HG03139 (cell line): Measurements from ENCODE around the gene LRRC23.
"Not testable (repeated sequence)": the region's sequence is repeated elsewhere in the genome, so short reads cannot be mapped to it uniquely, and the experiment has no call there.

Experiments
- ATAC-seq: cut with Tn5 transposase; IDR thresholded peaks from one replicate; pipeline ENCODE4 v1.9.1; 2021; ENCODE audit not compliant: unreplicated experiment

Gene LRRC23, protein sequence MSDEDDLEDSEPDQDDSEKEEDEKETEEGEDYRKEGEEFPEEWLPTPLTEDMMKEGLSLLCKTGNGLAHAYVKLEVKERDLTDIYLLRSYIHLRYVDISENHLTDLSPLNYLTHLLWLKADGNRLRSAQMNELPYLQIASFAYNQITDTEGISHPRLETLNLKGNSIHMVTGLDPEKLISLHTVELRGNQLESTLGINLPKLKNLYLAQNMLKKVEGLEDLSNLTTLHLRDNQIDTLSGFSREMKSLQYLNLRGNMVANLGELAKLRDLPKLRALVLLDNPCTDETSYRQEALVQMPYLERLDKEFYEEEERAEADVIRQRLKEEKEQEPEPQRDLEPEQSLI

DNA sequence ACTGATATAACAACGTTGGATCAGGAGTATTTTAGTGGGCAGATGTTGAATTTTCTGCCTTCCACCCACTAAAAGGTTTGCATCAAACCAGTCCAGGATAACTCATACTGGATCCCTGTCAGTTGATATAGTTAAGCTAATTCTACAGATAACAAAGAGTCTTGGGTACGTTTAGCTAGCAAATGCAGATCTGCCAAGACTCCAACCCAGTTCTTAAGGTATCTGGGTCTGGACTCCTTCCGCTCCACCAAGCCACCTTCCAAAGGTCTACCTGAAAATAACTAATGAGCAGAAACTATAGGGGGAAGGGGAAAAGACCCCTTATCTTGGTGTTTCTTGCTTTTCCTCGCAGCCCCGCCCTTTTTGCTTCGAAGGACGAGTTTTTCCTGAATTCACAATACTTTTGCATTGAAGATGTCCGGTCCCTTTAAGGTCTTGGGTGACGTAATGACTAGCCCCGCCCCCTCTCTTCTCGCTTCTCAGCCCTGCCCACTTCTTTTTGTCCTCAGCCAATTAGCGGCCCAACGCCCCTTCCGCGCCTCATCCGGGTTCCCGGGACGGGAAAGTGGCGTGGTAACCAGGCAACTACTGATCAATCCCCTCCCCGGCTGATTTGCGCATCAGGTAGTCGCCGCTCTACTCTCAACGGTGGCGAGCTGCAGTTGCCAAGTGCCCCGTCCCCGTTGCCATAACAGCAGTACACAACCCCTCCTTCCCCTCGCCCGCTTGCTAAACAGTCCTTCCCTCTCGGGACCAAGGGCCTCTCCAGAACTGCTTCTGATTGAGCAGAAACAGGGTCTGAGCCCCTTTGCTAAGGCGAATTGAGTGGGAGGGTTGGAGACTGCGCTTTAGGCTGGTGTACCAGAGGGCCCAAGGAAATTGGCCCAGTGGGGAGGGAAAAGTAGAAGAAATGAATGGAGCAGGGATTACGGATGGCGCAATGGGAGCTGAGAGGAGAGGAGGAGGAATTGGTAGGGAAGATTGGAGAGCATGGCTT, at the start of gene LRRC23:
Gene LRRC23 (plus strand): TSS at position 543 of the 997 bp plus-strand sequence. CDS start 812 bp downstream, outside the sequence.
- peak; percentile 94 for ATAC-seq

DNA sequence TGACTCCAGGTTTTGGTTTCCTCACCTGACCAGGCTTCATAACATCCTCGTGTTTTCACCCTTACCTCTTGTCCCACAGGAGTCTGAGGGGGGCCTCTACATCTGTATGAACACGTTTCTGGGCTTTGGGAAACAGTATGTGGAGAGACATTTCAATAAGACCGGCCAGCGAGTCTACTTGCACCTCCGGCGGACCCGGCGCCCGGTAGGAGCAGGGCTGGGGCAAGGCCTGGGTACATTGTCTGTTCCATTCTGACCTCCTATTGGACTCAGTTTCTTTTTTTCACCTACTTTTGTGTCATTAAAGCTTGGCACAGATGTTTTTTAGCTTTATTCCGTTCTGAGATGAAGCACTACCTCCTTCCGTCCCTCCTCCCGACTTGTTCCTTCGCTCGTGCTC, 49.3 kb upstream of the LRRC23 start:
- ATAC-seq: no peak

DNA sequence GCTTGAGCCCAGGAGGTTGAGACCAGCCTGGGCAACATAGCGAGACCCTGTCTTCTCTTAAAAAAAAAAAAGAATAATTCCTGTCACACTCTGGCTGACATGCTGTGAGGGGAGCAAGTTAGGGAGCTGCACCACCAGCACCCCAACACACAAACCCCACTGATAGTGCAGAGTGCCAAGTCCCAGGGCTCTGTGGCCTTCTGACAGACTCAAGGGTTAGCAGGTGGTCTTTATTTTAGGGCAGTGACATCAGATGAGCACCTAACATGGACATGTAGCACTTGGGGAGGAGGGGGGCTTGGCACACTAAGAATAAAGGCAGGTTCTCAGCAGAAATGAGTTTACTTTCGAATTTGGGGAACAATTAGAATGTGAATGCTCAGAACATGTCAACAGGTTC, 45.8 kb upstream of the LRRC23 start:
- no peak for ATAC-seq

DNA sequence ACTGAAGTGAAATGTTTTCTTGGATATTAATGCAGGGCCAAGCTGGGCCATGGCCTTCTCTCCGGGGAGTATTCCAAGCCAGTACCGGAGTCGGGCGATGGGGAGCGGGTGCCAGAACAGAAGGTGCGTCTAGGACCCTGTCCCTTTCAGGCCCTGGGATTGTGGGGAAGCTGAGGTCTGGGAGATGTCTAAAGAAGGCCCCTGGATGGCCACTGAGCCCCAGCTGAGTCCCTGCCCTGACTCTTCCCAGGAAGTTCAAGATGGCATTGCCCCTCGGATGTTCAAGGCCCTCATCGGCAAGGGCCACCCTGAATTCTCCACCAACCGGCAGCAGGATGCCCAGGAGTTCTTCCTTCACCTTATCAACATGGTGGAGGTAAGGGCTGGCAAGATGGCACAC, 44.5 kb upstream of the LRRC23 start:
- no peak for ATAC-seq

DNA sequence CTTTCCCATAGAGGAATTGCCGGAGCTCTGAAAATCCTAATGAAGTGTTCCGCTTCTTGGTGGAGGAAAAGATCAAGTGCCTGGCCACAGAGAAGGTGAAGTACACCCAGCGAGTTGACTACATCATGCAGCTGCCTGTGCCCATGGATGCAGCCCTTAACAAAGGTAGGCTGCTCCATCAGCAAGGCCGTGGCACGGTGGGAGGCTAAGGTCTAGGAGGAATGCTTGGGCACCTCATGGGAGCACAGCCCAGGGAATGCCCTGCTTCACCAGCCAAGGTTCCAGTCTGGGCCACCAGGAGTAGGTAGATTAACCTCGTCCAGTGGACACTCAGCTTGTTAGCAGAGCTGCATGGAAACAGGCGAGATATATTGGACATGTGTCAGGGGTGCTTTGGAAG, 43.7 kb upstream of the LRRC23 start:
- ATAC-seq: no peak

DNA sequence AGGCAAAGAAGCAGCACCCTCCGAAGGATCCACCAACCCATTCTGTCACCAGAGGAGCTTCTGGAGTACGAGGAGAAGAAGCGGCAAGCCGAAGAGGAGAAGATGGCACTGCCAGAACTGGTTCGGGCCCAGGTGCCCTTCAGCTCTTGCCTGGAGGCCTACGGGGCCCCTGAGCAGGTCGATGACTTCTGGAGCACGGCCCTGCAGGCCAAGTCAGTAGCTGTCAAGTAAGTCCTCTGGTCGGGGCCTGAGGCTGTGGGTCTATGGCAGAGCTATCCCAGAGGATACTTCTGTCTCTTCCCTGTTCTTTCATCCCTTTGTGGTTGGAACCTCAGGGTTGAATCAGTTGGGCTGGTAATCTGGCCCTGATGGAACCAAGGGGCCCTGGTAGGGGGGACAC, 43.2 kb upstream of the LRRC23 start:
- no peak for ATAC-seq

DNA sequence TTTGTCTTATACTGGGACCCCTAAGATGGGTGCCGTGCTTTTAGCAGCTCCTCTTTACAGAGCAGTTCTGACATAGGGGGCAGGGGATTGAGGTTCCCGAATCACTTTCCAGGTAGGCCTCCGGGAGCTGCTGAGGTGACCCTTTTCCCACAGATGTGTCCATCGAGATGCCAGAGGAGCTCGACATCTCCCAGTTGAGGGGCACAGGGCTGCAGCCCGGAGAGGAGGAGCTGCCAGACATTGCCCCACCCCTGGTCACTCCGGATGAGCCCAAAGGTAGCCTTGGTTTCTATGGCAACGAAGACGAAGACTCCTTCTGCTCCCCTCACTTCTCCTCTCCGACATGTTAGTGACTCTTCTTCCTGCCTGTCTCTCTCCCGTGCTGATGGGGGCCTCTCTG, 41.6 kb upstream of the LRRC23 start:
- no peak for ATAC-seq

DNA sequence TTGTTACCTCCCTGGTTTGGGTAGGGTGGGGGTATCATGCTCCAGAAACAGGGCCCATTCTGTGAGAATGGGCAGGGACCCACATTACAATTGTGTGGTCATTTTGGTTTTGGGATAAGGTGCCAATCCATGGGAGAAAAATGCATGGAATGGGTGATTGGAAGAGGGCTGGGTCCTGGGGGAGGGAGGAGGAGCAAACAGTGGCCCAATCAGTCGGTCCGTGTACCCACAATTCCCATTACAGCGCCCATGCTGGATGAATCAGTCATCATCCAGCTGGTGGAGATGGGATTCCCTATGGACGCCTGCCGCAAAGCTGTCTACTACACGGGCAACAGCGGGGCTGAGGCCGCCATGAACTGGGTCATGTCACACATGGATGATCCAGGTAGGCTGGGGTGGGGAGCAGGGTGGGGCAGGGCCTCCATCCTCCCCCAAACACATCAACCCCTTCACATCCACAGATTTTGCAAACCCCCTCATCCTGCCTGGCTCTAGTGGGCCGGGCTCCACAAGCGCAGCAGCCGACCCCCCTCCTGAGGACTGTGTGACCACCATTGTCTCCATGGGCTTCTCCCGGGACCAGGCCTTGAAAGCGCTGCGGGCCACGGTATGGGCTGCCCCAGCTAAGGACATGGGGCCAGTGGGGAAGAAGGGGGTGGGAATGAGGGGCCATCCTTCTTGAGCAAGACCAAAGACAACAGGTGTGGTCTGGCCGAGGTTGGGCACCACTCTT, 40.9 kb upstream of the LRRC23 start:
- ATAC-seq: no peak

DNA sequence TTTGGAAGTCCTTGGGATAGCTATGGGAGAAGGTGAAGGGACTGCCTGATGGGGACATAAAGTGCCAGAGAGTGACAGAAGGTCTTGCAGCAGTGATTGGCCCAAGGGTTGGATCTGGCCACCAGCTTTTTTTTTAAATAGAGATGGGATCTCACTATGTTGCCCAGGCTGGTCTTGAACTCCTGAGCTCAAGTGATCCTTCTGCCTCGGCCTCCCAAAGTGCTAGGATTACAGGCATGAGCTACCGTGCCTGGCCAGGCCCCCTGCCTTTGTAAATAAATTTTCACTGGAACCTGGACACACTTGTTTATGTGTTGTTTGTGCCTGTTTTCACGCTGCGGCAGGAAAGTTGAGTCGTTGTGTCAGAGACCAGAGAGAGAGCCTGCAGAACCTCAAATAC, 39.3 kb upstream of the LRRC23 start:
- ATAC-seq: not testable (repeated sequence)

DNA sequence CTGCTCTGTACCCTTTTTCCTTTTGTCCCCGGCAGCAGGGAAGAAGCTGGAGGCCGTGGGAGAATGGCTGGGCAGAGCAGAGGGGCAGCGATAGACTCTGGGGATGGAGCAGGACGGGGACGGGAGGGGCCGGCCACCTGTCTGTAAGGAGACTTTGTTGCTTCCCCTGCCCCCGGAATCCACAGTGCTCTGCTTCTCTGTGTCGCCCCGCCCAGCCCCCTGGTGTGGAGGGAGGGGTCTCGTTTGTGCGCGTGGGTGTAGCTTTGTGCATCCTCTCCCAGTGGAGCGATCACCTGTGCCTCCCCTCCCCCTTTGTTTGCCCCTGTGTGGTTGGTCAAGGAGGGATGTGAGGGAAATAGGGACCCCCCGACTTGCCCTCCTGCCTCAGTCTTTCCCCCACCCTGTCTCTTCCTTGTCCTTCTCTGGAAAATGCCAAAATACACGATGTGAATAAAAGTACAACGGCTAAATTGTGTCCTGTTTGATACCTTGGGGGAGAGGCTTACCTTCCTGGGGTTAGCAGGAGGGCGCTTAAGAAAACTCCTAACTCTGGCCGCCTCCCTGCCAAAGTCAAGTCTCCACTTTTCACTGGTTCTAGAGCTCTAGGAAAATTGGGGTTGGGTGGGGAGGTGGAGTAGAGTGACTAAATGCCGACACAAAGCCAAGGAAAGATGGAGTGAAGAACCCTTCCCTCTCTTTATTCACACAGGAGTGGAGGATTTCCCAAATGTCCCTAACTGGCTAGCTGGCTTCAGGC, 38.3 kb upstream of the LRRC23 start:
- ATAC-seq: no peak

DNA sequence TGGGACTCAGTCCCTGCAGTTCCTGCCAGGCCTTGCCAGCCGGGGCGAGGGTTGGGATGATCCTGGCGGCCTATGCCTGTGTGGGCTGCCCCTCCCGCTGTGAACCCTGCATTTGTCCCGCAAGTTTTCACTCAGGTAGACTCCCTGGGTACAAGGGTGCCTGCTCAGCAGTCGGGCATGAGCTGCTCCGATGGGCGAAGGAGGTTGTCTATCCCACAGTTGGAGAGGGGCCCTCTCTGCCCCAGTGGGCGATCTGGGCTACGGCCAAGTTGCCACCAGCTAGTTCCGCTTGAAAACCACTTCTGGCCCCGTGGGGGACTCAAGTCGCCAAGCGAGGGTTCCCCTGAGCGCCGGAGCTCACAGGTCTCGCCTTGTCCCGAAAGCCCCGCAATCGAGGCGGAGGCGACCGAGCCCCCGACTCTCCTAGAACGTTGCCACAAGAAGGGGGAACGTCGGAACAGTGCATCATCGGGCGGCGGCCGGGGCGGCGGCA, 37.7 kb upstream of the LRRC23 start:
- ATAC-seq: no peak

DNA sequence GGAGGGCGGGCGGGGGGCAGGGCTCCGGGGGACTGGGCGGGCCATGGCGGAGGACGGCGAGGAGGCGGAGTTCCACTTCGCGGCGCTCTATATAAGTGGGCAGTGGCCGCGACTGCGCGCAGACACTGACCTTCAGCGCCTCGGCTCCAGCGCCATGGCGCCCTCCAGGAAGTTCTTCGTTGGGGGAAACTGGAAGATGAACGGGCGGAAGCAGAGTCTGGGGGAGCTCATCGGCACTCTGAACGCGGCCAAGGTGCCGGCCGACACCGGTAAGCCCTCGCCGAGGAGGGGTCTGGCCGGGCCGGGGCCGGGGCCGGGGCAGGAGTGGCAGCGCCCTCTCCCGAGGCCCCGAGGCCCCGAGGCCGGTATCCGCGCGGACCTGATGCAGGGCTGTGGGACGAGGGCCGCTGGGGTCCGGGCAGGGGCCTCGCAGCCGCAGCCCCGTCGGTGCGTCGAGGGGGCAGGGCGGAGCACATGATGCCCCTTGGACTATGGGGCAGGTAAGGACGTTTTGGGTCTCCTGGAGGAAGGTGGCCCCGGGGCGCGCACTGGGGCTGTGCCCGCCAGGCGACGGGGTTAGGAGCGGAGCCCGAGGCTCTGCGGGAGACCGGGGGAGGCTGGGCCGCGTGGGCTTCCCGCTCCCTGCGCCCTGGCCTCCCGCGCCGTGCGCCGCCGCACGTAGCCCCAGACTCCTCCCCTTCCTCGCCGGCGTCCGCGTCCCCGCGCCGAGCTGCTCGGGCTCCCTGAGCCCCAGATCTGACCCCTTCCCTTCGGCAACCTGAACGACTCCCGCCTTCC, 37.0 kb upstream of the LRRC23 start, which contains the start of gene TPI1:
Gene TPI1 (plus strand): TSS at position 119 of the 798 bp plus-strand sequence. CDS start 36 bp downstream, at position 155.
- ATAC-seq: peak; percentile 47

DNA sequence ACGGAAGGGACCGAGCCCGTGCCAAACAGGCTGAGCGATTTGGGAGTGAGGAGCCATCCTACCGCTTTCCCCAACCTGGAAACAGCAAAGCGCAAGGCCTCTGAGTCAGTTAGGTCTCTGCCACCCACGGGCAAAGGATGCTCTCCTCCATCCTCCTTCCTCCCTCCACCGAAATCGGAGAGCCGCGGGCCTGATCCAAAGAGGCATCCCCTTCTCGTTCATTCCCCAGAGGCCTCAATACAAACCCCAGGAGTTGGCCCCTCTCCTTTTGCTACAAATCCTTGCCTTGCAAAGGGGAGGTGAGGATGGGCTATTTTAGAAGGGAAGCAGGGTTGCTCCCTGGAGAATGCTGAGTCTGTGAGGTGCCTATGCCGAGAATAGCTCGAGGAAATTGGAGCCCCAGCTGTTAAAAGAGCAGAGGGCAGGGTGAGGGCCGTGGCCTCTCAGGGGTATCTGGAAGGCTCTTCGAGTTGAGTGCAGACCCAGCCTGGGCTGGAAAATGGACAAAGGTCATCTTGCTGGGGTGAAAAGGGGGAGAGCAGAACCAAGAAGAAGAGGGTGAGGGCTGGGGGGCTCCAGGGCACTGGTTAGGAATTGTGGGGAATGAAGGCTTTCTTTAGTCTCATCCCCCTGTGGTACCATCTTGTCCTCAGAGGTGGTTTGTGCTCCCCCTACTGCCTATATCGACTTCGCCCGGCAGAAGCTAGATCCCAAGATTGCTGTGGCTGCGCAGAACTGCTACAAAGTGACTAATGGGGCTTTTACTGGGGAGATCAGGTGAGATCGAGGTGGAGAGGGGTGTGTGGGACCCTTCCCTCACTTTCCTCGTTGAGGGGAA, 36.2 kb upstream of the LRRC23 start:
- ATAC-seq: no peak

DNA sequence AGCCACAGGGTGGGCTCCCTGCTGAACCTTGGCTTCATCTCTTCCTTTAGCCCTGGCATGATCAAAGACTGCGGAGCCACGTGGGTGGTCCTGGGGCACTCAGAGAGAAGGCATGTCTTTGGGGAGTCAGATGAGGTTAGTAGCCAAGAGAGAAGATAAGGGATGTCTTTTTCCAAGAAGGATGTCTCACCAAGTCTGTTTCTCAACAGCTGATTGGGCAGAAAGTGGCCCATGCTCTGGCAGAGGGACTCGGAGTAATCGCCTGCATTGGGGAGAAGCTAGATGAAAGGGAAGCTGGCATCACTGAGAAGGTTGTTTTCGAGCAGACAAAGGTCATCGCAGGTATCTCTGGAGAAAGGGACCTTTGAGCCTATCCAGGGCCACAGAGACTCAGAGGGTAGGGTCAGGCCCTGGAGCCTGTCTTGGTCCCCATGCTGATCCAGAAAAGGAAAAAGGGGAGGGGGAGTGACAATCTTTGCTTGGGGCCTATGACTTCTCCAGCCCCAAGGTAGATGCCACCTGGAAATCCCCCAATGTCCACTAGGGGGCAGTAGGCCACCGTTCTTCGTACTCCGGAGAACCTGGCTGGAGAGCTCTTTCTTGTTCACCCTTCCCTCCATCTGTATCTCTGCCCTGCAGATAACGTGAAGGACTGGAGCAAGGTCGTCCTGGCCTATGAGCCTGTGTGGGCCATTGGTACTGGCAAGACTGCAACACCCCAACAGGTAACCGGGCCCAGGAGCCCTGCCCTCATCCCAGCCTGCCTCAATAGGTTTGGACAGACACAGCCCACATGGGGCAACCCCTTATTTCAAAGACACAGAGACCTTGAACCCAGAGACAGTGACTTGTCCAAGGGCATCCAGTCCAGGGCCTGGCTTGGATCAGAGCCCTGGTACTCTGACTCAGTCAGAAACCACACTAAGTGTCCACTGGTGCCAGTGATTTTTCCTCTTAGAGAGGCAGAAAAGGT, 35.3 kb upstream of the LRRC23 start:
- no peak for ATAC-seq

DNA sequence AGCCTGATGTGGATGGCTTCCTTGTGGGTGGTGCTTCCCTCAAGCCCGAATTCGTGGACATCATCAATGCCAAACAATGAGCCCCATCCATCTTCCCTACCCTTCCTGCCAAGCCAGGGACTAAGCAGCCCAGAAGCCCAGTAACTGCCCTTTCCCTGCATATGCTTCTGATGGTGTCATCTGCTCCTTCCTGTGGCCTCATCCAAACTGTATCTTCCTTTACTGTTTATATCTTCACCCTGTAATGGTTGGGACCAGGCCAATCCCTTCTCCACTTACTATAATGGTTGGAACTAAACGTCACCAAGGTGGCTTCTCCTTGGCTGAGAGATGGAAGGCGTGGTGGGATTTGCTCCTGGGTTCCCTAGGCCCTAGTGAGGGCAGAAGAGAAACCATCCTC, 34.3 kb upstream of the LRRC23 start:
- ATAC-seq: not testable (repeated sequence)

DNA sequence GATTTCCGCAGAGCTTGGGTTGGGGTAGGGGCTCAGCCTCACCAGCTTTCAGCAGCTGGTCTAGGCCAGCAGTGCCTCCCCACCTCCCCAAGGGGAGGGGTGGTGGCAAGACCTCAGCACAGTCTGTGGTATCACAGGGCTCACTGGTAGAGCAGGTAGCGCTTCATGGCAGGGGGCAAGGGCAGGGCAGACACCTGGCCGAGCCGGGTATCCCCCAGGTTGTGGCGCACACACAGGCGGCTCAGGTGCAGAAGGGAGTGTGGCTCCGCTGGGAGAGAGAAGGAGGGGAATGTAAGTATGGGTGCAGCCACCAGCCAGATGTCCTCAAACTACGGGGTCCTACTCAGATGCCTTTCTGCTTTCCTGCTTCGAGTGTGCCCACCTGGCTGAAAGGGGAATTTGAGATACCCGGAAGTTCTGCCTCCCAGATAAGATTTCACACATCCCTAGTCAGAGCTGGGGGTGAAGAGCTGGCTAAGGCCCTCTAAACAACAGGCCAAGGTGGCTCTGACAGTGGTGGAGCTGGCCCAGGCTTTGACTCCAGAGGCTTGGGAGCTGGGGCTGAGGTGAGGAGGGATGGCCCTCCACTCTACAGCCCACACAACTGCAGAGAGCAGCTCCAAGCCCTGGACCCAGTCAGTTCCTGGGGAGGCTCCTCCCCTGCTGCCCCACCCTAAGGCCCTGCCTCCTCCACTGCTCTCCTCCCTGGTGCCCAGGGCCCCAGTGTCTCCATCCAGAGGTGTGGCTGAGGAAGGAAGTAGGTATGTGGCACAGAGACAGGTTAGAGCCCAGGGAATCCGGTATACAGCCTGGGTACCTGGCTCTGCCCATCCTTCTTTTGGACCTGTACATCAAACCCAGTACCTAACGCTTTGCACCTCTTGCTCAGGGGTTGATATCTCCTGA, 33.3 kb upstream of the LRRC23 start:
- no peak for ATAC-seq
